IPS-11a (cell line): ENCODE measurements around the gene HDGF.
"Not testable (repeated sequence)": the region's sequence is repeated elsewhere in the genome, so short reads cannot be mapped to it uniquely, and the experiment has no call there.

Experiments
- H3K4me3 ChIP-seq: one replicate; pipeline ENCODE4 v1.5.1; 2013; ENCODE audit warnings: low read depth, low read length, control low read depth

The HDGF gene

GRCh38 chr1:156767101-156767878 is 15.8 kb upstream of the HDGF start, which contains the start of gene PRCC:
Gene PRCC, plus strand, starts transcription at chr1:156767535. Its CDS starts 237 bp downstream, at chr1:156767772.
- peak within 1 kb of the TSS; percentile 92 for H3K4me3 ChIP-seq

GRCh38 chr1:156766298-156767100 is 15.0 kb upstream of the HDGF start:
- peak overlapping the region; percentile 57 for H3K4me3 ChIP-seq

- no peak overlapping the region for H3K4me3 ChIP-seq
These were observed 14.2 kb upstream of the HDGF start for GRCh38 chr1:156765666-156766065.

- H3K4me3 ChIP-seq, result not testable (repeated sequence)
These were observed 13.7 kb upstream of the HDGF start for GRCh38 chr1:156765136-156765535.

DNA sequence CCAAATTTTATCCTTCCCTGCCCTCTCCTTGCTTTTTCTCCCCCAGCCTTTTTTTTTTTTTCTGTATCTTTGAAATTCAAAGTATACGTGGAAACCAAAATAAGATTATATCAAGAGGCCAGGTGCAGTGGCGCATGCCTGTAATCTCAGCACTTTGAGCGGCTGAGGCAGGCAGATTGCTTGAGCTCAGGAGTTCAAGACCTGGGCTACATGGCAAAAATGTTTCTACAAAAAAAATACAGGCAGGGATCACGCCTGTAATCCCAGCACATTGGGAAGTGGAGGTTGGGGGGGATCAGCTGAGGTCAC is 9.3 kb upstream of the HDGF start:
- no peak overlapping the region for H3K4me3 ChIP-seq

DNA sequence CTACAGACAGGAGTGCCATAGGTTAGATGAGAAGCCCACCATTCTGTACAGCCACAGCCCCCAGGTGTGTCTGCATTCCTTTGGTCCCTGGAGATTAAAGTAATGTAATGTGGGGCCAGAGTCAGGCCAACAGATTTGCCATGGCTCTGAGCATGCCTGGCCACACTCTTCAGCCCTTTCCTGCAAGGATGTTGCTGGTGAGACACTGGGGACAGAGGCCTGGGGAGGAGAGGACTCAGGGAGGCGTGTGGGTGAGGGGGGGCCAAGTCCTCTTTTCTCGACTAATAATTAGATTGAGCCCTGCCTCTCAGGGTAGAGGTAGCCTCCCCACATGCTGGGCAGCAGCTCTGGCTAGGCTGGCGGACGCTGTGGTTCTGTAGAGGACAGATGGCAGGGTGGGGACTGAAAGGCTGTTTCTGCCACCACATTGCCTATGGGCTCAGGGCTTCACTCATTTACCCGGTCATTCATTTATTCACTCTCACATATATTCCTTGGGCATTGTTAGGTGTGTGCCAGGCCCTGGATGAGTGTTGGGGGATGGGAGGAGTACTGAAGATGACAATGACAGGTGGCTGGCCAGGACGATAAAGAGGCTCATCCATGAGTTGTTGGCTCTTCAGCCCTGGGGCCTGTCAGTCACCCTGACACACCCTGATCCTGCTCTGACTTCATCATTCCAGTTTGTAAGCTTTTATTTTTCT is 8.8 kb upstream of the HDGF start:
- no peak overlapping the region for H3K4me3 ChIP-seq

DNA sequence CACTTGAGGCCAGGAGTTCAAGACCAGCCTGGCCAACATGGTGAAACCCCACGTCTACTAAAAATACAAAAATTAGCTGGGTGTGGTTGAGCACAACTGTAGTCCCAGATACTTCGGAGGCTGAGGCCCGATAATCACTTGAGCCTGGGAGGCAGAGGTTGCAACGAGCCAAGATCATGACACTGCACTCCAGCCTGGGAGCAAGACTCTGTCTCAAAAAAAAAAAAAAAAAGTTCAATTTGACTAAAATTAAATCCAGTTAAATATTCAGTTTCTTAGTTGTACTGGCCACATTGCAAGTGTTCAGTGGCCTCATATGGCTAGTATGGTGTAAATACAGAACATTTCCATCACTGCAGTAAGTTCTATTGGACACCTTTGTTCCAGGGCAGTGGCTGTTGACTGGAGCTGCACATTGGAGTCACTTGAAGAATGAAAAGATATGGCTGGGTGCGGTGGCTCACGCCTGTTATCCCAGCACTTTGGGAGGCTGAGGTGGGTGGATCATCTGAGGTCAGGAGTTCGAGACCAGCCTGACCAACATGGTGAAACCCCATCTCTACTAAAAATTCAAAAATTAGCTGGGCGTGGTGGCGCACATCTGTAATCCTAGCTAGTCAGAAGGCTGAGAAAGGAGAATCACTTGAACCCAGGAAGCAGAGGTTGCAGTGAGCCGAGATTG is 6.2 kb upstream of the HDGF start:
- H3K4me3 ChIP-seq, result not testable (repeated sequence)

GRCh38 chr1:156756355-156756754 is 4.9 kb upstream of the HDGF start:
- no peak overlapping the region for H3K4me3 ChIP-seq

DNA sequence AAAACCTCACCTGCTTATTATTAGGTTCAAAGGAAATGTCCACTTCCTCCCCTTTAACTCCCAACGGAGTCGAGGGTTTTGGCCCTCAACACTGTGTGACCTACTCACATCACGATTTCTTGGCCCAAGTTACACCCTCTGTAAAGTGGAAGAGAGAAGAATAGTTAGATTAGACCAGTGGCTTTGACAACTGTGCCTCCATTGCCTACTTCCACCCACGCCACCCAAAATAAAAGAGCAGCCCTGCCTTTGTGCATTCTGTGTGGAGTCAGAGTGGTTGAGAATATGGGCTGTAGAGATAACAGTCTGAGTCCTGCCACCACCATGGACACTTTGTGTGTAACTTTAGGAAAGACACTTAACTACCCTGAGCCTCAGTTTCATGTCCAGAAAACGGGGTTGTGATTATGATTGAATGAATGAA is 4.1 kb upstream of the HDGF start:
- H3K4me3 ChIP-seq, result no peak overlapping the region

DNA sequence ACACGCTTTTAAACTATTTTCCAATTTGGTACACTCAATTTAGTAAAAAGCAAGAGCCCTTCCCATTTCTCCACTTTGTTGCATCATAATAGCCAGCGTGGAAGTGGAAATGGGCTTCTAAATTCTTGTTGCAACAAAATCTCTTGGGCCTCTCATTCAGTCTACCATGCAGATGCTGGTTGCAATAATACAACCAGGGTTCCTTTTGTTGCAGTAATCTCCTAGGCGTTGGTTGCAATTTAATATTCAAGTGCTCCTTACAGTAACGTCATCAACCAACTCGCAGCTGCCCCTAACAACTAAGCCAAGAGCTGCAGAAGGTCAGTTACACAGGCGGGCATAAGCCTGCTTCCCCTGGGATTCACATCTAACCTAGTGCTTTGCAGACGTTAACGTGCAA is 2.7 kb upstream of the HDGF start:
- no peak overlapping the region for H3K4me3 ChIP-seq

DNA sequence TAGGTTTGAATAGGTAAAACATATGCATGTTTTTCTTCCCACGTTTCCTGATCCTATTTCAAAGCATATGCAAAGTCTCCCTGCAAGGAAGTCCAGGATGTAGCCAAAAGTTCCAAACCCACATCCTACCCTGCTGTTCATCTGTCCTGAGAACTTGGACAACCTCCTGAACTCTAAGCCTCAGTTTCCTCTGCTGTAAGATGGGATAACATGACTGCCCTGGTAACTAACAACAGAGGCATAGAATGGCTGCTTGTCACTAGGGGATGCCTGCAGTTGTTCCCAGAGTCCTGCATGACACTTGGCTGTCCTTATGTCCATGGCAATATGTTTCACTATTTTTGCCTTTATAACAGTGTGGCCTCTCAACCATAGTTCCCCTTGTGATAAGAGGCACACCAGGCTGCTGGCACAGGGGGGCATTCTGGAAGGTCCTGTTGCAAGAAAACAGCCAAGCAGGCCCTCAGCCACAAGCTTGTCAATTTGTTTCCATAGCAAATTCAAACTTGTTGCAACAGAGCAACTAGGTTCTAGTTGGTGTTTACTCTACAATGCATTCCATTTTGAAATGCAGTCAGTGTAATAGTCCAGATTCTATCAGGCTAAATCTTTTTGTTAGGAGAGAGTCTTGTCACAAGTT is 1.5 kb upstream of the HDGF start:
- peak overlapping the region; percentile 74 for H3K4me3 ChIP-seq

DNA sequence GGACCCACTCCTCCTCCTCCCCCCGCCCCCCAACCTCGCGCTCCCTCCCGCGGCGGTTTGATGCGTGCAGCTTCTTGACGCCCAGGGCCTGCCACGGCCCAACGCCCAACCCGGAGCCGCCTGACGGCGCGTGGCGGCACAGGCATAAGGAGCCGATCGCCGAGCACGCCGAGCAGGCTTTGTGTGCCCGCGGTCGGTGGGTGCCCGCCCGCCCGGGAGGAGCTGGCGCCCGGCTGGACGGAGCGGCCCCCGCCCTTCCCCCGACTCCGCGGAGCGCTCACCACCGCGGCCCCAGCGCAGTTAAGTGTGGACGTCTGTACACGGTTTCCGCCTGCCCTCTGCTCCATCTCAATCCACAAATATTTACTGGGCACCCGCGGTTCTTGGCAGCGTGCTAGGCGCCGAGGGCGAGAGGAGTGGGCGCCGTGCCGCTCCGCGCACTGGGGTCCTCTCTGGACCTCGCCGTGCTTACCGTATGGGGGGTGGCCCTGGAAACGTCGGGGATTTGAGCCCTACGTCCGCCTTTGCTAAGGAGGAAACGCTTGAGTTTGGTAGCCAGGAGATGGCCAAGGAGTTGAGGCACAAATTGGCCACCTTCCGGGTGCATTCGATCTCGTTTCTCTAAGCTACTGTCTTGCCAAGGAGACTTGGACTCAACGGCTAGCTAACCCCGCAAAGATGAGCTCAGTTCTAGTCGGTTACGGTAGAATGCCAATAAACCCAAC is 444 bp upstream of the HDGF start:
- peak overlapping the region; percentile 74 for H3K4me3 ChIP-seq

GRCh38 chr1:156750711-156751450 is 594 bp downstream of the HDGF start:
- peak overlapping the region; percentile 78 for H3K4me3 ChIP-seq

GRCh38 chr1:156750191-156750672 is 1.2 kb downstream of the HDGF start:
- peak overlapping the region; percentile 78 for H3K4me3 ChIP-seq

GRCh38 chr1:156749419-156750118 is 1.9 kb downstream of the HDGF start:
- H3K4me3 ChIP-seq, result peak overlapping the region; percentile 78

- H3K4me3 ChIP-seq, result no peak overlapping the region
These were observed 2.6 kb downstream of the HDGF start for GRCh38 chr1:156748670-156749418.

- no peak overlapping the region for H3K4me3 ChIP-seq
These were observed 3.5 kb downstream of the HDGF start for GRCh38 chr1:156747742-156748669.
